ENCODE measurements around the gene FREM1. TPM values are rescaled to one million over a fixed set of nuclear protein-coding genes. Genes with fewer than 3 reads are reported as not detected.

Gene FREM1
- total and polyA plus RNA-seq, 2 donors (not counting 1 experiment from before 2014, with no cell fraction given), result not detected

GRCh38 chr9:14868772-14869583 is 41.2 kb downstream of the FREM1 start:
- Mint-ChIP-seq H3K9me3 (ENCODE audit: insufficient read depth) (no peaks in the 10 kb centered on the region), H3K27me3 (no peaks in the 10 kb centered on the region), H3K4me3 (no peak overlapping the region), H3K27ac (no peak overlapping the region), H3K4me1 (no peaks in the 10 kb centered on the region)
- Histone ChIP-seq H3K27ac (ENCODE audit: low read length in 2 of 2) (no peak overlapping the region), H3K36me3 (replicated peaks in 1 of 2; ENCODE audit: control extremely low read depth in 1 of 2, control insufficient read depth in 1 of 2, extremely low read depth in 1 of 2, insufficient read depth in 2 of 2, low read length in 1 of 2) (no peaks in the 10 kb centered on the region), H3K9me3 (ENCODE audit: control extremely low read depth in 1 of 3, control insufficient read depth in 2 of 3, insufficient read depth in 1 of 3, low read length in 2 of 3) (no peaks in the 10 kb centered on the region), H3K4me3 (ENCODE audit: control extremely low read depth in 1 of 5, extremely low read depth in 1 of 5, insufficient read depth in 1 of 5, low read depth in 2 of 5, low read length in 4 of 5) (no peak overlapping the region), H4K20me1 (ENCODE audit: control insufficient read depth, insufficient read depth, low read length, poor library complexity, severe bottlenecking) (no peaks in the 10 kb centered on the region), H3K4me2 (replicated peaks; ENCODE audit: low read depth, low read length, poor library complexity, severe bottlenecking) (no peak overlapping the region), H3K79me2 (ENCODE audit: control insufficient read depth, insufficient read depth, low read length) (no peaks in the 10 kb centered on the region), H3K4me1 (ENCODE audit: control insufficient read depth in 2 of 2, insufficient read depth in 2 of 2, low read length in 2 of 2) (no peaks in the 10 kb centered on the region), H2AFZ (ENCODE audit: insufficient read depth, low read depth, low read length, poor library complexity, severe bottlenecking) (no peak overlapping the region), H3K9ac (ENCODE audit: low read length) (no peak overlapping the region), H3K27me3 (replicated peaks in 1 of 4; ENCODE audit: control extremely low read depth in 1 of 4, control insufficient read depth in 3 of 4, insufficient read depth in 4 of 4, low read length in 3 of 4) (no peaks in the 10 kb centered on the region)
- TF ChIP-seq EZH2 (IDR thresholded peaks at IDR 0.05; ENCODE audit: borderline replicate concordance, insufficient read depth, low read depth, low read length, poor library complexity, severe bottlenecking), result no peak
- intact Hi-C loops (cut with micrococcal nuclease), result no loop called here
- POLR2A ChIA-PET, result interaction anchor here (0.6 kb wide), 1 partner anchor 450 kb away, joined by 5 read pairs; no protein-coding TSS in a partner anchor
- CTCF ChIA-PET, result no interaction called here
- DNase-seq (no peak), ATAC-seq (ENCODE audit: low read depth) (no peak)
- WGBS (ENCODE audit: insufficient coverage), result 90% methylated on average over 13 of the region's 16 CpGs

- Mint-ChIP-seq H3K4me1 (no peaks in the 10 kb centered on the region), H3K27me3 (no peaks in the 10 kb centered on the region), H3K9me3 (ENCODE audit: insufficient read depth) (no peaks in the 10 kb centered on the region), H3K27ac (no peak overlapping the region), H3K4me3 (no peak overlapping the region)
- WGBS (ENCODE audit: insufficient coverage), result 100% methylated on average over 1 of the region's 4 CpGs
- no peaks in the 10 kb centered on the region for H3K27me3 ChIP-seq (replicated peaks in 1 of 4; ENCODE audit: control extremely low read depth in 1 of 4, control insufficient read depth in 3 of 4, insufficient read depth in 4 of 4, low read length in 3 of 4)
- H3K9me3 ChIP-seq (ENCODE audit: control extremely low read depth in 1 of 3, control insufficient read depth in 2 of 3, insufficient read depth in 1 of 3, low read length in 2 of 3), result no peaks in the 10 kb centered on the region
- no peak for TF ChIP-seq EZH2 (IDR thresholded peaks at IDR 0.05; ENCODE audit: borderline replicate concordance, insufficient read depth, low read depth, low read length, poor library complexity, severe bottlenecking)
- TF ChIP-seq CTCF (IDR thresholded peaks at IDR 0.05), result no peak
- no peaks in the 10 kb centered on the region for H4K20me1 ChIP-seq (ENCODE audit: control insufficient read depth, insufficient read depth, low read length, poor library complexity, severe bottlenecking)
- ATAC-seq (ENCODE audit: low read depth), result no peak
- no peak overlapping the region for H3K27ac ChIP-seq (ENCODE audit: low read length in 2 of 2)
- no peak overlapping the region for H3K9ac ChIP-seq (ENCODE audit: low read length)
- no peak overlapping the region for H2AFZ ChIP-seq (ENCODE audit: insufficient read depth, low read depth, low read length, poor library complexity, severe bottlenecking)
- no peaks in the 10 kb centered on the region for H3K36me3 ChIP-seq (replicated peaks in 1 of 2; ENCODE audit: control extremely low read depth in 1 of 2, control insufficient read depth in 1 of 2, extremely low read depth in 1 of 2, insufficient read depth in 2 of 2, low read length in 1 of 2)
- intact Hi-C loops (cut with micrococcal nuclease), result no loop called here
- no peaks in the 10 kb centered on the region for H3K4me1 ChIP-seq (ENCODE audit: control insufficient read depth in 2 of 2, insufficient read depth in 2 of 2, low read length in 2 of 2)
- H3K4me3 ChIP-seq (ENCODE audit: control extremely low read depth in 1 of 5, extremely low read depth in 1 of 5, insufficient read depth in 1 of 5, low read depth in 2 of 5, low read length in 4 of 5), result no peak overlapping the region
- H3K79me2 ChIP-seq (ENCODE audit: control insufficient read depth, insufficient read depth, low read length), result no peaks in the 10 kb centered on the region
- DNase-seq, result no peak
- POLR2A ChIA-PET, result no interaction called here
- no peak overlapping the region for H3K4me2 ChIP-seq (replicated peaks; ENCODE audit: low read depth, low read length, poor library complexity, severe bottlenecking)
- CTCF ChIA-PET, result no interaction called here
Observed at GRCh38 chr9:14868418-14868771, 41.8 kb downstream of the FREM1 start.
